NB4 (cell line): ENCODE data around the gene TRABD.

Experiments
- MYC ChIP-seq: IDR thresholded peaks from 2 replicates; pipeline ENCODE4 v1.6.1; 2011; ENCODE audit warnings: low read depth, low read length
- POLR2A ChIP-seq: IDR thresholded peaks from 2 replicates; pipeline ENCODE4 v1.6.1; 2011; ENCODE audit warnings: mild to moderate bottlenecking; ENCODE audit not compliant: insufficient read length; ENCODE audit errors: extremely low read depth
- TF ChIP-seq, protein P1 (sequence below): IDR thresholded peaks from one replicate; pipeline ENCODE4 v1.5.1; 2012; ENCODE audit warnings: low read depth, low read length
- TF ChIP-seq, protein P2 (sequence below): IDR thresholded peaks from 2 replicates; pipeline ENCODE4 v1.6.1; 2011; ENCODE audit warnings: low read depth, low read length

DNA sequence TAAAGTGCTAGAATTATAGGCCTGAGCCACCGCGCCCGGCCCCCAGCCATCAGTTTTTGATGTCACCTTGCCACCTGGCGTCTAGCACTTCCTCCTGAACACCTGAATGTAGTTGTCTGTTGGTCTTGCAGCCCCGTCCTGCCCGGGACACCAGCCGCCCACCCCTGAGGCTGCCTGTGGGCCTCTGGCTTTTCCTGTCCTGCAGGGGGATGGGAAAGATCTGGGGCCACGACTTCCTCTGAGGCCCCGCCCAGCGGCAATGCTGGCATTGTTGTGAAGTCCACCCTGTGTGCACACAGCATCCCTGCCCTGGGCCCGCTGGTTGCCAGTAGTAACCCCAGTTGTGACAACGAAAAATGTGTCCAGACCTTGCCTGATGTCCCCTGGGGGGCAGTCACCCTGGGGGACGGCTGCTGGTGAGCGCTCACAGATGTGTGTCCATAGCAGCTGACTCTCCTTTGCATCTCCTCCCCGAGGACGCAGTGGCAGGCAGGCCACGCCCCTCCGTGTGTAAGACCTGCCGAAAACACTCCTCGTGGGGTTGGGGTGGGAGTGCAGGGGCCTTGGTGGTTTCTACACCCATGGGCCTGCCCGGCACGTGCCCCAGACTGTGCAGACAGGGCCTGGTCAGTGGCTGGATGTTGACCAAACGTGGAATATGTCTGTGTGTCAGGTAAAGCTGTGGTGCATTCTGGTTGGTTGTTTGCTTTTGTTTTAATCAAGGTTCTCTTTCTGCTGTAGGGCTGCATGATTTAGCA is 21.8 kb downstream of the TRABD start:
- TF ChIP-seq, protein P1, sequence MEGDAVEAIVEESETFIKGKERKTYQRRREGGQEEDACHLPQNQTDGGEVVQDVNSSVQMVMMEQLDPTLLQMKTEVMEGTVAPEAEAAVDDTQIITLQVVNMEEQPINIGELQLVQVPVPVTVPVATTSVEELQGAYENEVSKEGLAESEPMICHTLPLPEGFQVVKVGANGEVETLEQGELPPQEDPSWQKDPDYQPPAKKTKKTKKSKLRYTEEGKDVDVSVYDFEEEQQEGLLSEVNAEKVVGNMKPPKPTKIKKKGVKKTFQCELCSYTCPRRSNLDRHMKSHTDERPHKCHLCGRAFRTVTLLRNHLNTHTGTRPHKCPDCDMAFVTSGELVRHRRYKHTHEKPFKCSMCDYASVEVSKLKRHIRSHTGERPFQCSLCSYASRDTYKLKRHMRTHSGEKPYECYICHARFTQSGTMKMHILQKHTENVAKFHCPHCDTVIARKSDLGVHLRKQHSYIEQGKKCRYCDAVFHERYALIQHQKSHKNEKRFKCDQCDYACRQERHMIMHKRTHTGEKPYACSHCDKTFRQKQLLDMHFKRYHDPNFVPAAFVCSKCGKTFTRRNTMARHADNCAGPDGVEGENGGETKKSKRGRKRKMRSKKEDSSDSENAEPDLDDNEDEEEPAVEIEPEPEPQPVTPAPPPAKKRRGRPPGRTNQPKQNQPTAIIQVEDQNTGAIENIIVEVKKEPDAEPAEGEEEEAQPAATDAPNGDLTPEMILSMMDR = no peak
- TF ChIP-seq POLR2A (no peak), MYC (no peak)
- TF ChIP-seq, protein P2, sequence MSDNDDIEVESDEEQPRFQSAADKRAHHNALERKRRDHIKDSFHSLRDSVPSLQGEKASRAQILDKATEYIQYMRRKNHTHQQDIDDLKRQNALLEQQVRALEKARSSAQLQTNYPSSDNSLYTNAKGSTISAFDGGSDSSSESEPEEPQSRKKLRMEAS = no peak
